ENCODE data around the gene RTN3.

DNA sequence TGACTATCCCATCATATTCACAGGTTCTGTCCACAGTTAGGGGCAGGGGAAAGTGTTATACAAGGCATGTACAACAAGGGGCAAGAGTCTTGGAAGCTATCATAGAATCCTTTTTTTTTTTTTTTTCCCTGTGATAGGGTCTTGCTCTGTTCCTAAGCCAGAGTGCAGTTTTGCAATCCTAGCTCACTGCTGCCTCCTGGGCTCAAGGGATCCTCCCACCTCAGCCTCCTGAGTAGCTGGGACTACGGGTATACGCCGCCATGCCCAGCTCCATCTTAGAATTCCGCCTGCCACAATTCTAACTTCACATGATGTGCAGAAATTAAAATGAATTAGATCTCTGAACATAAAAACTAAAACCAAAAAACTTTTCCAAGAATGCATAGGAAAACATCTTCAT is 55.6 kb downstream of the RTN3 start:
- TF ChIP-seq, protein P1, sequence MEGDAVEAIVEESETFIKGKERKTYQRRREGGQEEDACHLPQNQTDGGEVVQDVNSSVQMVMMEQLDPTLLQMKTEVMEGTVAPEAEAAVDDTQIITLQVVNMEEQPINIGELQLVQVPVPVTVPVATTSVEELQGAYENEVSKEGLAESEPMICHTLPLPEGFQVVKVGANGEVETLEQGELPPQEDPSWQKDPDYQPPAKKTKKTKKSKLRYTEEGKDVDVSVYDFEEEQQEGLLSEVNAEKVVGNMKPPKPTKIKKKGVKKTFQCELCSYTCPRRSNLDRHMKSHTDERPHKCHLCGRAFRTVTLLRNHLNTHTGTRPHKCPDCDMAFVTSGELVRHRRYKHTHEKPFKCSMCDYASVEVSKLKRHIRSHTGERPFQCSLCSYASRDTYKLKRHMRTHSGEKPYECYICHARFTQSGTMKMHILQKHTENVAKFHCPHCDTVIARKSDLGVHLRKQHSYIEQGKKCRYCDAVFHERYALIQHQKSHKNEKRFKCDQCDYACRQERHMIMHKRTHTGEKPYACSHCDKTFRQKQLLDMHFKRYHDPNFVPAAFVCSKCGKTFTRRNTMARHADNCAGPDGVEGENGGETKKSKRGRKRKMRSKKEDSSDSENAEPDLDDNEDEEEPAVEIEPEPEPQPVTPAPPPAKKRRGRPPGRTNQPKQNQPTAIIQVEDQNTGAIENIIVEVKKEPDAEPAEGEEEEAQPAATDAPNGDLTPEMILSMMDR (IDR thresholded peaks at IDR 0.05; ENCODE audit: low read length), result no peak
- no peak for TF ChIP-seq EZH2 (IDR thresholded peaks at IDR 0.05; ENCODE audit: borderline replicate concordance, low read length)
